Stimulated activated CD4-positive, alpha-beta T cell treated with anti-CD3 and anti-CD28 coated beads, Interleukin-1b, Interleukin-23, amount 100 ng/mL, for 24 hours (primary cell): ENCODE measurements around the gene HOXD12.

Experiments used
- DNase-seq, 4 experiments: peaks; one replicate each; pipeline ENCODE4 v3.0.0-alpha.2; 2020; ENCODE audit warnings: low read depth in 4 of 4, low spot score in 1 of 4

HOXD12 gene

GRCh38 chr2:176099728-176100546, at the start of gene HOXD12:
Gene HOXD12, plus strand, starts transcription at chr2:176099795. Its CDS starts 7 bp downstream, at chr2:176099802.
- DNase-seq = no peak

GRCh38 chr2:176056406-176056805, 43.2 kb upstream of the HOXD12 start:
- DNase-seq = no peak

GRCh38 chr2:176063958-176064357, 35.6 kb upstream of the HOXD12 start:
- DNase-seq = no peak

- no peak for DNase-seq
These were observed 32.7 kb upstream of the HOXD12 start for GRCh38 chr2:176066645-176067588.

GRCh38 chr2:176067589-176068418, 31.8 kb upstream of the HOXD12 start:
- DNase-seq = no peak

GRCh38 chr2:176068419-176068832, 31.2 kb upstream of the HOXD12 start:
- no peak for DNase-seq

- no peak for DNase-seq
These were observed 28.0 kb upstream of the HOXD12 start for GRCh38 chr2:176071330-176072291.

- no peak for DNase-seq
These were observed 27.3 kb upstream of the HOXD12 start for GRCh38 chr2:176072292-176072669.

- DNase-seq = no peak
These were observed 26.4 kb upstream of the HOXD12 start for GRCh38 chr2:176072951-176073904.

GRCh38 chr2:176074919-176075425, 24.6 kb upstream of the HOXD12 start:
- no peak for DNase-seq

GRCh38 chr2:176075481-176075880, 24.1 kb upstream of the HOXD12 start:
- DNase-seq = no peak

GRCh38 chr2:176076063-176076462, 23.5 kb upstream of the HOXD12 start:
- DNase-seq = no peak

GRCh38 chr2:176076796-176077195, 22.8 kb upstream of the HOXD12 start:
- no peak for DNase-seq

- DNase-seq = no peak
These were observed 20.9 kb upstream of the HOXD12 start for GRCh38 chr2:176078541-176079284.

- no peak for DNase-seq
These were observed 20.2 kb upstream of the HOXD12 start for GRCh38 chr2:176079285-176079830.

- no peak for DNase-seq
These were observed 19.6 kb upstream of the HOXD12 start for GRCh38 chr2:176079831-176080539.
